Activated T-helper 1 cell treated with anti-CD3 and anti-CD28 coated beads, Interleukin-12 subunit alpha, Interleukin-12 subunit beta, Interleukin-2, Interleukin-4 antibody, amounts not matched to agents 30 ng/mL and 10 ng/mL and 1 ng/mL, durations not matched to agents 14 hours and 24 hours and 36 hours (primary cell): Measurements from ENCODE around the gene GREM1. TPM values are rescaled to one million over a fixed set of nuclear protein-coding genes. Genes with fewer than 3 reads are reported as not detected.

Experiments used
- DNase-seq: peaks from one replicate; pipeline ENCODE4 v3.0.0; 2021; ENCODE audit warnings: low spot score
- H3K27ac Mint-ChIP-seq: one replicate; pipeline ENCODE4 v1.8.0; 2021; ENCODE audit warnings: mild to moderate bottlenecking, mixed read lengths
- H3K27me3 Mint-ChIP-seq: one replicate; pipeline ENCODE4 v1.8.0; 2022; ENCODE audit warnings: mild to moderate bottlenecking, moderate library complexity, mixed read lengths; ENCODE audit not compliant: insufficient read depth
- H3K36me3 Mint-ChIP-seq: one replicate; pipeline ENCODE4 v1.8.0; 2021; ENCODE audit warnings: low read depth, mixed read lengths
- H3K4me1 Mint-ChIP-seq: one replicate; pipeline ENCODE4 v1.8.0; 2021; ENCODE audit warnings: low read depth, mixed read lengths
- H3K4me3 Mint-ChIP-seq: one replicate; pipeline ENCODE4 v1.8.0; 2021; ENCODE audit warnings: mild to moderate bottlenecking, moderate library complexity, mixed read lengths
- H3K9me3 Mint-ChIP-seq: one replicate; pipeline ENCODE4 v1.8.0; 2021; ENCODE audit warnings: mixed read lengths
- intact Hi-C: fragments of 100-400 bp; cut with micrococcal nuclease; formaldehyde crosslinking; loops from one replicate; pipeline ENCODE4 v1.15.1; 2024
- total RNA-seq: library from RNA; stranded (reverse); gene quantifications from 2 replicates; pipeline ENCODE4 v1.2.3, GENCODE V29; 2022

The GREM1 gene
- total RNA-seq, 1 donor from 2014 or later = not detected

DNA sequence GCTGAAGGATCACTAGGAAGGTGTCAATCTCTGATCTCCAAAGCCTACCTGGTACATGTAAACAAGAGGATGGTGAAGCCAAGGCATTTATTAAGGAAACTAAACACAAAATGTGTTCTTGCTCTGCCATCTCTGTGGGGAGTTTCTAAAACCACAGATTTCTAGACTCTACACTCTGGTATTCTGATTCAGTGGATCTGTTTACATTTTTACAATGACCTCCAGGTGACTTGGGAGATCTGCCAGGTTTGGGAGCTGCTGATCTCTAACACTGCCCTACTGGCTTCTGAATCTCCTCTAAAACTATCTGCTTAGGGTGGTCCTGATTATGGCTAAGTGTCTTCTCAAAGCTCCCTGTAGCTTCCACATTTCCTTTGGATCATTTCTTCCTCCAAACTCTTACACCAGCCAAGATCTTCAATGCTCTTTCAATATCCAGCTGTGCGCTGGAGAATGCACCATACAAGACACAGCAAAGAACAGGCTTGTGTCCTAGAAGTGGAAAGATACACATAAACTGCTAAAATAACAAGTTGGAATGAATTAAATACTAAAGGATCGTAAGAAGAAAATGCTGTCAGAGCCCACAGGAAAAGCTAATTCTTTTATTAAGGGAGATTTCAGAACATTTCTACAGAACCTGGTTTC lies 72.7 kb downstream of the GREM1 start:
- no peak overlapping the region for H3K4me3 Mint-ChIP-seq
- H3K27me3 Mint-ChIP-seq = peaks cover 7% of the 10 kb centered on the region
- no peaks in the 10 kb centered on the region for H3K4me1 Mint-ChIP-seq
- H3K9me3 Mint-ChIP-seq = no peaks in the 10 kb centered on the region
- no peak overlapping the region for H3K27ac Mint-ChIP-seq
- no peak for DNase-seq
- intact Hi-C loops = no loop called here
- no peaks in the 10 kb centered on the region for H3K36me3 Mint-ChIP-seq

- no peaks in the 10 kb centered on the region for H3K4me1 Mint-ChIP-seq
- DNase-seq = no peak
- intact Hi-C loops = no loop called here
- no peaks in the 10 kb centered on the region for H3K36me3 Mint-ChIP-seq
- H3K27ac Mint-ChIP-seq = no peak overlapping the region
- no peaks in the 10 kb centered on the region for H3K9me3 Mint-ChIP-seq
- H3K27me3 Mint-ChIP-seq = peaks cover 5% of the 10 kb centered on the region
- H3K4me3 Mint-ChIP-seq = no peak overlapping the region
Measured at GRCh38 chr15:32792436-32792835, 74.6 kb downstream of the GREM1 start.

Other genes with a start within 250 kb of the GREM1 start
- gene GOLGA8N, start 124.5 kb upstream of the GREM1 start, total RNA-seq = 6.2 and 7.7 TPM in 2 replicates
- gene ARHGAP11A, start 102.5 kb upstream of the GREM1 start, total RNA-seq = 90.2 and 96.4 TPM in 2 replicates
- gene SCG5, start 76.3 kb upstream of the GREM1 start, total RNA-seq = 1.6 and 2.6 TPM in 2 replicates